Measurements from ENCODE around the gene PRKCZ.

DNA sequence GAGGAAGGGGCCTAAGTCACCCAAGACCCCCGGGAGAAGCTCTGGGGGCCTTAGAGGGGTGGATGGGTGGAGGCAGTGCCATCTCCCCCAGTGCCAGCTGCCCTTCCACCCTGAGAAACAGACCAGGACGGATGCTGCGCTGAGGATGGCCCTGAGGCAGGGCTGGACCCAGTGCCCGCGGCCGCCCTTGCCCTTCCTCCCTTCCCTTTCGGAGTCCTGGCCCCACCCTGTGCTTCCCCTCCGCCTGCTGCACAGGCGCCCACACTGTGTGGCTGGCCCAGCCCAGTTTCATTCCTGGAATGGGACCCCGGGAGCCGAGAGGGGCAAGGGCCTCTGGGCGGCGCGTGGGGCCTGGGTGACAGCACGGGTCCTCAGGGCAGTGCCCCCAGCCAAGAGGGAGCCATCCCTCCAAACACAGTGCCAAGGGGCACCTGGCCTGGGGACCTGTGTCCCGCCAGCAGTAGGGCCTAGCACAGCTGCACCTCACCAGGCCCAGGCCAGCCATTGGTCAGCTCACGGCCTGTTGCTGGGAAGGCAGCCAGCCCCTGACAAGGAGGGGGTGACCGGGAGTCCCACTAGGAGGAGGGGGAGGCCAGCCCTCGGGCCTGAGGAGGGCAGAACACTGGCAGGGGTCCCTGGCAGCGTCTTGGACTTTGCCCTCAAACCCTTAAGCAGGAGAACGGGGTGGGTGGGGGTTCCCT, 164.5 kb downstream of the PRKCZ start:
- TF ChIP-seq, protein P1, sequence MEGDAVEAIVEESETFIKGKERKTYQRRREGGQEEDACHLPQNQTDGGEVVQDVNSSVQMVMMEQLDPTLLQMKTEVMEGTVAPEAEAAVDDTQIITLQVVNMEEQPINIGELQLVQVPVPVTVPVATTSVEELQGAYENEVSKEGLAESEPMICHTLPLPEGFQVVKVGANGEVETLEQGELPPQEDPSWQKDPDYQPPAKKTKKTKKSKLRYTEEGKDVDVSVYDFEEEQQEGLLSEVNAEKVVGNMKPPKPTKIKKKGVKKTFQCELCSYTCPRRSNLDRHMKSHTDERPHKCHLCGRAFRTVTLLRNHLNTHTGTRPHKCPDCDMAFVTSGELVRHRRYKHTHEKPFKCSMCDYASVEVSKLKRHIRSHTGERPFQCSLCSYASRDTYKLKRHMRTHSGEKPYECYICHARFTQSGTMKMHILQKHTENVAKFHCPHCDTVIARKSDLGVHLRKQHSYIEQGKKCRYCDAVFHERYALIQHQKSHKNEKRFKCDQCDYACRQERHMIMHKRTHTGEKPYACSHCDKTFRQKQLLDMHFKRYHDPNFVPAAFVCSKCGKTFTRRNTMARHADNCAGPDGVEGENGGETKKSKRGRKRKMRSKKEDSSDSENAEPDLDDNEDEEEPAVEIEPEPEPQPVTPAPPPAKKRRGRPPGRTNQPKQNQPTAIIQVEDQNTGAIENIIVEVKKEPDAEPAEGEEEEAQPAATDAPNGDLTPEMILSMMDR (conservative IDR thresholded peaks at IDR 0.05; ENCODE audit: low read length) = no peak
- TF ChIP-seq EZH2phosphoT487 (IDR thresholded peaks at IDR 0.05; ENCODE audit: borderline replicate concordance, low read depth, low read length) = no peak
